MCF 10A (cell line): ENCODE data around the gene VSTM4. TPM values are rescaled to one million over a fixed set of nuclear protein-coding genes. Genes with fewer than 3 reads are reported as not detected.

Experiments used
- BruUV-seq: library from RNA; stranded (reverse); fragments of 400-500 nt; replicated peaks from 2 replicates; lab custom pipeline; 2021; lab: Mats Ljungman, UMichigan
- CTCF ChIA-PET: fragments of 300-600 bp; sonication (Branson Sonifier 250); formaldehyde crosslinking; extraction: SDS; loops from one replicate; lab custom pipeline; 2021; ENCODE audit warnings: antibody characterized with exemption, inconsistent platforms; lab: Yijun Ruan, JAX
- POLR2A ChIA-PET: fragments of 300-600, 350-650 bp; sonication (Branson Sonifier 250); formaldehyde crosslinking; extraction: SDS; loops from one replicate; lab custom pipeline; 2020; ENCODE audit warnings: antibody characterized with exemption, inconsistent platforms; lab: Yijun Ruan, JAX
- DNase-seq: peaks from one replicate; pipeline ENCODE4 v3.0.0-alpha.2; 2018; ENCODE audit not compliant: unreplicated experiment
- H3K27ac Mint-ChIP-seq: one replicate; pipeline ENCODE4 v1.8.0; 2022; ENCODE audit warnings: mild to moderate bottlenecking, low read depth, mixed read lengths; ENCODE audit not compliant: unreplicated experiment
- H3K27me3 Mint-ChIP-seq: one replicate; pipeline ENCODE4 v1.8.0; 2022; ENCODE audit warnings: mixed read lengths; ENCODE audit not compliant: insufficient read depth, unreplicated experiment
- H3K36me3 Mint-ChIP-seq: one replicate; pipeline ENCODE4 v1.8.0; 2022; ENCODE audit warnings: mild to moderate bottlenecking, moderate library complexity, mixed read lengths; ENCODE audit not compliant: insufficient read depth, unreplicated experiment
- H3K4me1 Mint-ChIP-seq: one replicate; pipeline ENCODE4 v1.8.0; 2022; ENCODE audit warnings: mixed read lengths; ENCODE audit not compliant: insufficient read depth, unreplicated experiment
- H3K4me3 Mint-ChIP-seq: one replicate; pipeline ENCODE4 v1.8.0; 2022; ENCODE audit warnings: mild to moderate bottlenecking, moderate library complexity, mixed read lengths; ENCODE audit not compliant: unreplicated experiment
- H3K9me3 Mint-ChIP-seq: one replicate; pipeline ENCODE4 v1.8.0; 2022; ENCODE audit warnings: mixed read lengths; ENCODE audit not compliant: unreplicated experiment
- CTCF ChIP-seq: fragments of 200-600 bp; IDR thresholded peaks from one replicate; pipeline ENCODE4 v1.8.0; 2022; ENCODE audit warnings: antibody characterized with exemption, mild to moderate bottlenecking; ENCODE audit not compliant: unreplicated experiment
- intact Hi-C: fragments of 100-400 bp; cut with micrococcal nuclease; formaldehyde crosslinking; loops from 2 replicates; pipeline ENCODE4 v1.14.1; 2022
- total RNA-seq: library from RNA; stranded (reverse); gene quantifications from 2 replicates; pipeline ENCODE4 v1.2.3, GENCODE V29; 2022

VSTM4 gene
- total RNA-seq, 1 experiment from 2014 or later: not detected

GRCh38 chr10:49057231-49057880 lies 58.0 kb downstream of the VSTM4 start:
- BruUV-seq: no TSS peak
- DNase-seq: peak; percentile 46
- no peak overlapping the region for H3K27ac Mint-ChIP-seq
- CTCF ChIA-PET: interaction anchor here (0.8 to 0.9 kb wide), 3 partner anchors 26 to 113 kb away, joined by 3 to 6 read pairs (median 3); no protein-coding TSS in a partner anchor
- POLR2A ChIA-PET: interaction anchor here (2.7 kb wide), 1 partner anchor 14 kb away, joined by 12 read pairs; no protein-coding TSS in a partner anchor
- H3K27me3 Mint-ChIP-seq: no peaks in the 10 kb centered on the region
- H3K4me3 Mint-ChIP-seq: no peak overlapping the region
- intact Hi-C loops: no loop called here
- no peaks in the 10 kb centered on the region for H3K36me3 Mint-ChIP-seq
- no peak for TF ChIP-seq CTCF
- H3K9me3 Mint-ChIP-seq: peaks cover 19% of the 10 kb centered on the region
- peaks cover 6% of the 10 kb centered on the region for H3K4me1 Mint-ChIP-seq

GRCh38 chr10:49056356-49056755 lies 59.0 kb downstream of the VSTM4 start:
- Mint-ChIP-seq H3K27me3 (peaks cover 3% of the 10 kb centered on the region), H3K4me1 (peaks cover 6% of the 10 kb centered on the region), H3K9me3 (peaks cover 9% of the 10 kb centered on the region), H3K36me3 (no peaks in the 10 kb centered on the region), H3K27ac (no peak overlapping the region), H3K4me3 (no peak overlapping the region)
- BruUV-seq: no TSS peak
- DNase-seq: peak; percentile 68
- CTCF ChIA-PET: interaction anchor here (0.6 to 0.7 kb wide), 2 partner anchors 38 to 432 kb away, joined by 3 read pairs; no protein-coding TSS in a partner anchor
- no peak for TF ChIP-seq CTCF
- POLR2A ChIA-PET: interaction anchor here (2.7 kb wide), 1 partner anchor 15 kb away, joined by 12 read pairs; no protein-coding TSS in a partner anchor
- intact Hi-C loops: no loop called here

GRCh38 chr10:49055221-49055849 lies 60.0 kb downstream of the VSTM4 start:
- TF ChIP-seq CTCF: no peak
- intact Hi-C loops: no loop called here
- H3K4me3 Mint-ChIP-seq: no peak overlapping the region
- H3K9me3 Mint-ChIP-seq: peaks cover 2% of the 10 kb centered on the region
- no peaks in the 10 kb centered on the region for H3K36me3 Mint-ChIP-seq
- H3K4me1 Mint-ChIP-seq: peaks cover 6% of the 10 kb centered on the region
- ChIA-PET CTCF (interaction anchor here (0.9 to 1.0 kb wide), 2 partner anchors 23 to 109 kb away, joined by 3 to 4 read pairs; no protein-coding TSS in a partner anchor), POLR2A (interaction anchor here (2.7 kb wide), 1 partner anchor 16 kb away, joined by 12 read pairs; no protein-coding TSS in a partner anchor)
- no TSS peak for BruUV-seq
- no peak overlapping the region for H3K27ac Mint-ChIP-seq
- DNase-seq: peak; percentile 48
- peaks cover 13% of the 10 kb centered on the region for H3K27me3 Mint-ChIP-seq

GRCh38 chr10:49054753-49055152 lies 60.6 kb downstream of the VSTM4 start:
- CTCF ChIA-PET: interaction anchor here (0.9 to 1.0 kb wide), 3 partner anchors 23 to 109 kb away, joined by 3 to 4 read pairs (median 3); no protein-coding TSS in a partner anchor
- no peak for TF ChIP-seq CTCF
- no peak overlapping the region for H3K27ac Mint-ChIP-seq
- intact Hi-C loops: no loop called here
- POLR2A ChIA-PET: interaction anchor here (2.7 kb wide), 1 partner anchor 16 kb away, joined by 12 read pairs; no protein-coding TSS in a partner anchor
- no TSS peak for BruUV-seq
- peaks cover 6% of the 10 kb centered on the region for H3K4me1 Mint-ChIP-seq
- no peaks in the 10 kb centered on the region for H3K36me3 Mint-ChIP-seq
- peaks cover 19% of the 10 kb centered on the region for H3K27me3 Mint-ChIP-seq
- H3K9me3 Mint-ChIP-seq: no peaks in the 10 kb centered on the region
- no peak overlapping the region for H3K4me3 Mint-ChIP-seq
- DNase-seq: no peak
